Caco-2 (cell line): ENCODE data around the gene DNM2. TPM values are rescaled to one million over a fixed set of nuclear protein-coding genes. Genes with fewer than 3 reads are reported as not detected.

Experiments used
- BruUV-seq: library from RNA; stranded (reverse); fragments of 400-500 nt; replicated peaks from 2 replicates; lab custom pipeline; 2021; lab: Mats Ljungman, UMichigan
- CTCF ChIA-PET: fragments of 300-600 bp; sonication (Branson Sonifier 250); formaldehyde crosslinking; loops from one replicate; lab custom pipeline; 2022; ENCODE audit warnings: antibody characterized with exemption; lab: Charles Lee
- POLR2A ChIA-PET: fragments of 300-600 bp; sonication (Branson Sonifier 250); formaldehyde crosslinking; loops from one replicate; lab custom pipeline; 2022; ENCODE audit warnings: antibody characterized with exemption; lab: Charles Lee
- DNase-seq, 2 experiments: peaks; one replicate each; pipeline versions ENCODE4 v3.0.0 to v3.0.0-alpha.2; 2020 to 2022
- H3K27me3 ChIP-seq: replicated peaks from 2 replicates; pipeline ENCODE4 v1.6.0; 2011; ENCODE audit warnings: low read length; ENCODE audit not compliant: control insufficient read depth, insufficient read depth
- H3K36me3 ChIP-seq: 2 replicates; pipeline ENCODE4 v1.5.1; 2011; ENCODE audit warnings: low read length; ENCODE audit not compliant: control insufficient read depth, insufficient read depth
- H3K4me1 ChIP-seq: fragments of 250-450 bp; sonication (Bioruptor Pico); 2 replicates; pipeline ENCODE4 v1.5.1; 2020; ENCODE audit warnings: mild to moderate bottlenecking
- H3K4me3 ChIP-seq: 2 replicates; pipeline ENCODE4 v1.5.1; 2011; ENCODE audit warnings: low read depth, mild to moderate bottlenecking, control low read depth, low read length
- H3K9me3 ChIP-seq: fragments of 250-450 bp; sonication (Bioruptor Pico); 2 replicates; pipeline ENCODE4 v1.5.1; 2020; ENCODE audit warnings: mild to moderate bottlenecking, moderate library complexity
- H3K27ac Mint-ChIP-seq: one replicate; pipeline ENCODE4 v1.8.0; 2022; ENCODE audit warnings: mixed read lengths; ENCODE audit not compliant: unreplicated experiment
- H3K27me3 Mint-ChIP-seq: one replicate; pipeline ENCODE4 v1.8.0; 2022; ENCODE audit warnings: mixed read lengths; ENCODE audit not compliant: insufficient read depth, unreplicated experiment
- H3K36me3 Mint-ChIP-seq: one replicate; pipeline ENCODE4 v1.8.0; 2022; ENCODE audit warnings: mild to moderate bottlenecking, mixed read lengths; ENCODE audit not compliant: insufficient read depth, unreplicated experiment
- H3K4me1 Mint-ChIP-seq: one replicate; pipeline ENCODE4 v1.8.0; 2022; ENCODE audit warnings: low read depth, mixed read lengths; ENCODE audit not compliant: unreplicated experiment
- H3K4me3 Mint-ChIP-seq: one replicate; pipeline ENCODE4 v1.8.0; 2022; ENCODE audit warnings: mild to moderate bottlenecking, moderate library complexity, mixed read lengths; ENCODE audit not compliant: unreplicated experiment
- H3K9me3 Mint-ChIP-seq: one replicate; pipeline ENCODE4 v1.8.0; 2022; ENCODE audit warnings: mixed read lengths; ENCODE audit not compliant: unreplicated experiment
- CTCF ChIP-seq, 2 experiments: fragments of 200-600 bp in 1 of 2; IDR thresholded peaks; 1 replicate in 1 of 2; 2 replicates in 1 of 2; pipeline versions ENCODE4 v1.5.1 to v1.8.0; 2011 to 2022; ENCODE audit warnings: antibody characterized with exemption in 1 of 2, control low read depth in 1 of 2, inconsistent platforms in 1 of 2, low read depth in 1 of 2, low read length in 1 of 2, mild to moderate bottlenecking in 1 of 2, moderate library complexity in 1 of 2; ENCODE audit not compliant: insufficient read depth in 1 of 2, severe bottlenecking in 1 of 2, unreplicated experiment in 1 of 2
- intact Hi-C: fragments of 100-400 bp; cut with micrococcal nuclease; formaldehyde crosslinking; loops from one replicate; pipeline ENCODE4 v1.10.0; 2022; ENCODE audit not compliant: unreplicated experiment
- total RNA-seq: library from RNA; stranded (reverse); gene quantifications from 2 replicates; pipeline ENCODE4 v1.2.3, GENCODE V29; 2022

The DNM2 gene
- total RNA-seq, 1 experiment from 2014 or later: 137 TPM

GRCh38 chr19:10773969-10774368 lies 56.1 kb downstream of the DNM2 start:
- POLR2A ChIA-PET: no interaction called here
- no peaks in the 10 kb centered on the region for H3K36me3 ChIP-seq
- H3K4me3 Mint-ChIP-seq: no peak overlapping the region

GRCh38 chr19:10774893-10775292 lies 57.0 kb downstream of the DNM2 start:
- Mint-ChIP-seq H3K36me3 (peaks cover 84% of the 10 kb centered on the region), H3K4me1 (peaks cover 7% of the 10 kb centered on the region), H3K27me3 (no peaks in the 10 kb centered on the region), H3K27ac (no peak overlapping the region), H3K9me3 (no peaks in the 10 kb centered on the region), H3K4me3 (no peak overlapping the region)
- Histone ChIP-seq H3K27me3 (no peaks in the 10 kb centered on the region), H3K9me3 (no peaks in the 10 kb centered on the region), H3K4me3 (no peak overlapping the region), H3K4me1 (0 out of 2 replicates have a peak, but pooled peaks cover 6% of the 10 kb centered on the region), H3K36me3 (no peaks in the 10 kb centered on the region)
- intact Hi-C loops: no loop called here
- no peak for DNase-seq
- CTCF ChIA-PET: no interaction called here
- POLR2A ChIA-PET: no interaction called here
- TF ChIP-seq CTCF (IDR thresholded peaks at IDR 0.05; ENCODE audit: insufficient read depth in 1 of 2, low read depth in 1 of 2, low read length in 1 of 2, severe bottlenecking in 1 of 2, unreplicated experiment in 1 of 2): no peak
- BruUV-seq: no TSS peak

More at GRCh38 chr19:10773969-10774368, 56.1 kb downstream of the DNM2 start:
- CTCF ChIA-PET: interaction anchor here (1.0 kb wide), 1 partner anchor 57 kb away, joined by 5 read pairs; the partner anchor contains the start of gene DNM2
- Histone ChIP-seq H3K27me3 (no peaks in the 10 kb centered on the region), H3K4me3 (no peak overlapping the region), H3K4me1 (0 out of 2 replicates have a peak, but pooled peaks cover 6% of the 10 kb centered on the region), H3K9me3 (no peaks in the 10 kb centered on the region)
- intact Hi-C loops: no loop called here
- H3K27ac Mint-ChIP-seq: no peak overlapping the region
- peaks cover 76% of the 10 kb centered on the region for H3K36me3 Mint-ChIP-seq
- no TSS peak for BruUV-seq
- H3K4me1 Mint-ChIP-seq: peaks cover 7% of the 10 kb centered on the region
- no peaks in the 10 kb centered on the region for H3K9me3 Mint-ChIP-seq
- DNase-seq: peak in 1 of 2 experiments; percentile 23
- TF ChIP-seq CTCF (IDR thresholded peaks at IDR 0.05; ENCODE audit: insufficient read depth in 1 of 2, low read depth in 1 of 2, low read length in 1 of 2, severe bottlenecking in 1 of 2, unreplicated experiment in 1 of 2): no peak
- H3K27me3 Mint-ChIP-seq: no peaks in the 10 kb centered on the region

GRCh38 chr19:10776900-10777650 lies 59.2 kb downstream of the DNM2 start:
- Histone ChIP-seq H3K9me3 (no peaks in the 10 kb centered on the region), H3K4me3 (no peak overlapping the region), H3K27me3 (no peaks in the 10 kb centered on the region), H3K36me3 (no peaks in the 10 kb centered on the region), H3K4me1 (0 out of 2 replicates have a peak, but pooled peaks cover 6% of the 10 kb centered on the region)
- POLR2A ChIA-PET: no interaction called here
- H3K9me3 Mint-ChIP-seq: no peaks in the 10 kb centered on the region
- CTCF ChIA-PET: interaction anchor here (1.4 kb wide), 1 partner anchor 81 kb away, joined by 6 read pairs; no protein-coding TSS in a partner anchor
- DNase-seq: no peak
- H3K4me1 Mint-ChIP-seq: no peaks in the 10 kb centered on the region
- H3K36me3 Mint-ChIP-seq: peaks cover 90% of the 10 kb centered on the region
- intact Hi-C loops: no loop called here
- no peak for TF ChIP-seq CTCF (IDR thresholded peaks at IDR 0.05; ENCODE audit: insufficient read depth in 1 of 2, low read depth in 1 of 2, low read length in 1 of 2, severe bottlenecking in 1 of 2, unreplicated experiment in 1 of 2)
- no peaks in the 10 kb centered on the region for H3K27me3 Mint-ChIP-seq
- H3K4me3 Mint-ChIP-seq: no peak overlapping the region
- BruUV-seq: no TSS peak
- H3K27ac Mint-ChIP-seq: no peak overlapping the region
